Caco-2 (cell line): ENCODE data around the gene DTYMK. TPM values are rescaled to one million over a fixed set of nuclear protein-coding genes. Genes with fewer than 3 reads are reported as not detected.

Experiments used
- BruUV-seq: library from RNA; stranded (reverse); fragments of 400-500 nt; replicated peaks from 2 replicates; lab custom pipeline; 2021; lab: Mats Ljungman, UMichigan
- CTCF ChIA-PET: fragments of 300-600 bp; sonication (Branson Sonifier 250); formaldehyde crosslinking; loops from one replicate; lab custom pipeline; 2022; ENCODE audit warnings: antibody characterized with exemption; lab: Charles Lee
- POLR2A ChIA-PET: fragments of 300-600 bp; sonication (Branson Sonifier 250); formaldehyde crosslinking; loops from one replicate; lab custom pipeline; 2022; ENCODE audit warnings: antibody characterized with exemption; lab: Charles Lee
- DNase-seq, 2 experiments: peaks; one replicate each; pipeline versions ENCODE4 v3.0.0 to v3.0.0-alpha.2; 2020 to 2022
- H3K27me3 ChIP-seq: replicated peaks from 2 replicates; pipeline ENCODE4 v1.6.0; 2011; ENCODE audit warnings: low read length; ENCODE audit not compliant: control insufficient read depth, insufficient read depth
- H3K36me3 ChIP-seq: 2 replicates; pipeline ENCODE4 v1.5.1; 2011; ENCODE audit warnings: low read length; ENCODE audit not compliant: control insufficient read depth, insufficient read depth
- H3K4me1 ChIP-seq: fragments of 250-450 bp; sonication (Bioruptor Pico); 2 replicates; pipeline ENCODE4 v1.5.1; 2020; ENCODE audit warnings: mild to moderate bottlenecking
- H3K4me3 ChIP-seq: 2 replicates; pipeline ENCODE4 v1.5.1; 2011; ENCODE audit warnings: low read depth, mild to moderate bottlenecking, control low read depth, low read length
- H3K9me3 ChIP-seq: fragments of 250-450 bp; sonication (Bioruptor Pico); 2 replicates; pipeline ENCODE4 v1.5.1; 2020; ENCODE audit warnings: mild to moderate bottlenecking, moderate library complexity
- H3K27ac Mint-ChIP-seq: one replicate; pipeline ENCODE4 v1.8.0; 2022; ENCODE audit warnings: mixed read lengths; ENCODE audit not compliant: unreplicated experiment
- H3K27me3 Mint-ChIP-seq: one replicate; pipeline ENCODE4 v1.8.0; 2022; ENCODE audit warnings: mixed read lengths; ENCODE audit not compliant: insufficient read depth, unreplicated experiment
- H3K36me3 Mint-ChIP-seq: one replicate; pipeline ENCODE4 v1.8.0; 2022; ENCODE audit warnings: mild to moderate bottlenecking, mixed read lengths; ENCODE audit not compliant: insufficient read depth, unreplicated experiment
- H3K4me1 Mint-ChIP-seq: one replicate; pipeline ENCODE4 v1.8.0; 2022; ENCODE audit warnings: low read depth, mixed read lengths; ENCODE audit not compliant: unreplicated experiment
- H3K4me3 Mint-ChIP-seq: one replicate; pipeline ENCODE4 v1.8.0; 2022; ENCODE audit warnings: mild to moderate bottlenecking, moderate library complexity, mixed read lengths; ENCODE audit not compliant: unreplicated experiment
- H3K9me3 Mint-ChIP-seq: one replicate; pipeline ENCODE4 v1.8.0; 2022; ENCODE audit warnings: mixed read lengths; ENCODE audit not compliant: unreplicated experiment
- CTCF ChIP-seq, 2 experiments: fragments of 200-600 bp in 1 of 2; IDR thresholded peaks; 1 replicate in 1 of 2; 2 replicates in 1 of 2; pipeline versions ENCODE4 v1.5.1 to v1.8.0; 2011 to 2022; ENCODE audit warnings: antibody characterized with exemption in 1 of 2, control low read depth in 1 of 2, inconsistent platforms in 1 of 2, low read depth in 1 of 2, low read length in 1 of 2, mild to moderate bottlenecking in 1 of 2, moderate library complexity in 1 of 2; ENCODE audit not compliant: insufficient read depth in 1 of 2, severe bottlenecking in 1 of 2, unreplicated experiment in 1 of 2
- intact Hi-C: fragments of 100-400 bp; cut with micrococcal nuclease; formaldehyde crosslinking; loops from one replicate; pipeline ENCODE4 v1.10.0; 2022; ENCODE audit not compliant: unreplicated experiment
- total RNA-seq: library from RNA; stranded (reverse); gene quantifications from 2 replicates; pipeline ENCODE4 v1.2.3, GENCODE V29; 2022

Gene DTYMK
- total RNA-seq, 1 experiment from 2014 or later = 68.4 TPM

- Histone ChIP-seq H3K4me3 (no peak overlapping the region), H3K4me1 (no peaks in the 10 kb centered on the region), H3K27me3 (no peaks in the 10 kb centered on the region), H3K9me3 (no peaks in the 10 kb centered on the region), H3K36me3 (no peaks in the 10 kb centered on the region)
- Mint-ChIP-seq H3K27me3 (no peaks in the 10 kb centered on the region), H3K36me3 (peaks cover 47% of the 10 kb centered on the region), H3K4me3 (no peak overlapping the region), H3K27ac (no peak overlapping the region), H3K9me3 (no peaks in the 10 kb centered on the region), H3K4me1 (no peaks in the 10 kb centered on the region)
- ChIA-PET CTCF (no interaction called here), POLR2A (no interaction called here)
- TF ChIP-seq CTCF (IDR thresholded peaks at IDR 0.05; ENCODE audit: insufficient read depth in 1 of 2, low read depth in 1 of 2, low read length in 1 of 2, severe bottlenecking in 1 of 2, unreplicated experiment in 1 of 2) = no peak
- no peak for DNase-seq
- no TSS peak for BruUV-seq
- intact Hi-C loops = no loop called here
Observed at GRCh38 chr2:241653210-241653750, 33.3 kb downstream of the DTYMK start.

GRCh38 chr2:241652722-241653121, 33.9 kb downstream of the DTYMK start:
- Histone ChIP-seq H3K4me1 (no peaks in the 10 kb centered on the region), H3K9me3 (no peaks in the 10 kb centered on the region), H3K36me3 (no peaks in the 10 kb centered on the region), H3K27me3 (no peaks in the 10 kb centered on the region), H3K4me3 (no peak overlapping the region)
- ChIA-PET POLR2A (no interaction called here), CTCF (no interaction called here)
- Mint-ChIP-seq H3K4me1 (no peaks in the 10 kb centered on the region), H3K36me3 (peaks cover 44% of the 10 kb centered on the region), H3K9me3 (no peaks in the 10 kb centered on the region), H3K4me3 (no peak overlapping the region), H3K27ac (no peak overlapping the region), H3K27me3 (no peaks in the 10 kb centered on the region)
- intact Hi-C loops = no loop called here
- no peak for DNase-seq
- TF ChIP-seq CTCF (IDR thresholded peaks at IDR 0.05; ENCODE audit: insufficient read depth in 1 of 2, low read depth in 1 of 2, low read length in 1 of 2, severe bottlenecking in 1 of 2, unreplicated experiment in 1 of 2) = no peak
- no TSS peak for BruUV-seq

GRCh38 chr2:241652142-241652541, 34.5 kb downstream of the DTYMK start:
- no peak overlapping the region for H3K4me3 Mint-ChIP-seq
- Histone ChIP-seq H3K9me3 (no peaks in the 10 kb centered on the region), H3K4me1 (no peaks in the 10 kb centered on the region), H3K4me3 (no peak overlapping the region), H3K27me3 (no peaks in the 10 kb centered on the region), H3K36me3 (no peaks in the 10 kb centered on the region)
- no peaks in the 10 kb centered on the region for H3K4me1 Mint-ChIP-seq
- intact Hi-C loops = no loop called here
- H3K27ac Mint-ChIP-seq = no peak overlapping the region
- no TSS peak for BruUV-seq
- peaks cover 39% of the 10 kb centered on the region for H3K36me3 Mint-ChIP-seq
- DNase-seq = no peak
- no peaks in the 10 kb centered on the region for H3K27me3 Mint-ChIP-seq
- no peak for TF ChIP-seq CTCF (IDR thresholded peaks at IDR 0.05; ENCODE audit: insufficient read depth in 1 of 2, low read depth in 1 of 2, low read length in 1 of 2, severe bottlenecking in 1 of 2, unreplicated experiment in 1 of 2)
- CTCF ChIA-PET = no interaction called here
- no peaks in the 10 kb centered on the region for H3K9me3 Mint-ChIP-seq
- POLR2A ChIA-PET = no interaction called here
